Astrocyte of the spinal cord (primary cell): ENCODE data around the gene SHROOM2.

Experiments
- DNase-seq: peaks from one replicate; pipeline ENCODE4 v3.0.0; 2011; ENCODE audit warnings: low read depth, low spot score
- H3K4me3 ChIP-seq: 2 replicates; pipeline ENCODE4 v1.5.1; 2011; ENCODE audit warnings: low read depth, mild to moderate bottlenecking, low read length, moderate library complexity
- in situ Hi-C: cut with HindIII; loops from 2 replicates; pipeline ENCODE4 v1.10.0; 2017; ENCODE audit warnings: low sequenced_read_pairs
- TF ChIP-seq, protein P1 (sequence below): IDR thresholded peaks from 2 replicates; pipeline ENCODE4 v1.5.1; 2012; ENCODE audit warnings: low read depth, mild to moderate bottlenecking, low read length, inconsistent platforms

The SHROOM2 gene

DNA sequence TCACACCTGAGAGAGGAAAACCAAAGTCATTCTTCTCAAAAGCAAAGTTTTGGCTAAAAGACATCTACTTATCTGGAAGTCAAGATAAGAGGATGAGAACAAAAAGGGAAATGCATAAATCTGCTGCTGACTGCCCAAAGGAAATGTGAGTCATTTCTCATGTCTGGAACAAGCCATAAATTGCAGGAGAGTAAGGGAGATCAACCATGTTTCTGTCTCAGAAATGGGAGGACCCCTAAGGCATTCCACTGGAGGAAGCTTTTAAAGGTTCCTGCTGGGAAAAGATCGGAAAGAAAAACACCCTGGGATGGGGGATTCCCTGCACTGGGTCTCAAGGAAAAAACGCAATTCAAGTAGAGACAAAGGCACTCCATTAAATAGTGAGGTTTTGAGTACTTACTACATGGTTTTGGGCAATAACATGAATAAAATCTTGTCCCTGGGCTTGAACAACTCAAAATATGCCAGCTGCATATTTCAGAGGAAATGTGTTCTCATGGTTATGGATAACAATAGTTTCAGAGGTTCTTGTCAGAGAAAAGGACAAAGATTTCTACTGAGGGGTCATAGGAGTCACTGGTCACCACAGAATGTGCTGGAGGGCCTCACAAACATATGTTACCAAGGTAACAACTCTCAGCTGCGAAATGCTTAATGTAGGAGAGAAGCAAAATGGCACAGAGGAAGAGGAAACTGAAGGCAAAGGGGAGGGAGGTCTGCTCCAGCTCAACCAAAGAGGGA lies 39.9 kb upstream of the SHROOM2 start:
- in situ Hi-C loops: no loop called here
- TF ChIP-seq, protein P1, sequence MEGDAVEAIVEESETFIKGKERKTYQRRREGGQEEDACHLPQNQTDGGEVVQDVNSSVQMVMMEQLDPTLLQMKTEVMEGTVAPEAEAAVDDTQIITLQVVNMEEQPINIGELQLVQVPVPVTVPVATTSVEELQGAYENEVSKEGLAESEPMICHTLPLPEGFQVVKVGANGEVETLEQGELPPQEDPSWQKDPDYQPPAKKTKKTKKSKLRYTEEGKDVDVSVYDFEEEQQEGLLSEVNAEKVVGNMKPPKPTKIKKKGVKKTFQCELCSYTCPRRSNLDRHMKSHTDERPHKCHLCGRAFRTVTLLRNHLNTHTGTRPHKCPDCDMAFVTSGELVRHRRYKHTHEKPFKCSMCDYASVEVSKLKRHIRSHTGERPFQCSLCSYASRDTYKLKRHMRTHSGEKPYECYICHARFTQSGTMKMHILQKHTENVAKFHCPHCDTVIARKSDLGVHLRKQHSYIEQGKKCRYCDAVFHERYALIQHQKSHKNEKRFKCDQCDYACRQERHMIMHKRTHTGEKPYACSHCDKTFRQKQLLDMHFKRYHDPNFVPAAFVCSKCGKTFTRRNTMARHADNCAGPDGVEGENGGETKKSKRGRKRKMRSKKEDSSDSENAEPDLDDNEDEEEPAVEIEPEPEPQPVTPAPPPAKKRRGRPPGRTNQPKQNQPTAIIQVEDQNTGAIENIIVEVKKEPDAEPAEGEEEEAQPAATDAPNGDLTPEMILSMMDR: no peak
- no peak overlapping the region for H3K4me3 ChIP-seq
- DNase-seq: peak; percentile 63

DNA sequence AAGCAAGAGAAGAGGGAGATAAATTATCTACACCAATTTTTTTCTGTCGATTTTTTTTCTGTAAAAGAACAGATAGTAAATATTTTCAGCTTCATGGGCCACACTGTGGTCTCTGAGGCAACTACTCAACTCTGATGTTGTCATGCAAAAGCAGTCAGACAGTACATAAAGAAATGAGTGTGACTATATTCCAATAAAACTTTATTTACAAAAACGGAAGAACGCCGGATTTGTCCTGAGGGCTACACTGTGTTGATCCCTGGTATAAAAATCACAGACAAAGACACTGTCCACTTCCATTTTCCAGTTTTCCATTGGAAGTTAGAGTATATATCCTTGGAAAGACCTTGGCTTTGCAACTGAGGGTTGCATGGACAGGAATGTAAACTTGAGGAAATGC lies 38.6 kb upstream of the SHROOM2 start:
- in situ Hi-C loops: no loop called here
- H3K4me3 ChIP-seq: no peak overlapping the region
- TF ChIP-seq, protein P1: no peak
- no peak for DNase-seq

DNA sequence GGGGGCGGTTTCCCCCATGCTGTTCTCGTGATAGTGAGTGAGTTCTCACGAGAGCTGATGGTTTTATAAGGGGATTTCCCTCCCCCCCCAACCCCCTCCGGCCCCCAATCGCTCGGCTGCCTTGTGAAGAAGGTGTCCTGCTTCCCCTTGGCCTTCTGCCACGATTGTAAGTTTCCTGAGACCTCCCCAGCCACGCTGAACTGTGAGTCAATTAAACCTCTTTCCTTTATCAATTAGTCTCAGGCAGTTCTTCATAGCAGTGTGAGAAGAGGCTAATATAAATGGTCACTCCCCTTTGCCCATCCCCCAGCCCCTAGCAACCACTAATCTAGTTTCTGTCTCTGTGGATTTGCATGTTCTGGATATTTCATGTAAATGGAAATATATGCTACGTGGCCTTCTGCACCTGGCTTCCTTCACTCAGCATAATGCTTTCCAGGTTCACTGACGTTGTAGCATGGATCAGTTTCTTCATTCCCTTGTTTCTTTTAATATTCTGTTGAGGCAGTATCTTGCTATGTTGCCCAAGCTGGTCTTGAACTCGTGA lies 37.0 kb upstream of the SHROOM2 start:
- in situ Hi-C loops: no loop called here
- TF ChIP-seq, protein P1: no peak
- no peak overlapping the region for H3K4me3 ChIP-seq
- DNase-seq: no peak

DNA sequence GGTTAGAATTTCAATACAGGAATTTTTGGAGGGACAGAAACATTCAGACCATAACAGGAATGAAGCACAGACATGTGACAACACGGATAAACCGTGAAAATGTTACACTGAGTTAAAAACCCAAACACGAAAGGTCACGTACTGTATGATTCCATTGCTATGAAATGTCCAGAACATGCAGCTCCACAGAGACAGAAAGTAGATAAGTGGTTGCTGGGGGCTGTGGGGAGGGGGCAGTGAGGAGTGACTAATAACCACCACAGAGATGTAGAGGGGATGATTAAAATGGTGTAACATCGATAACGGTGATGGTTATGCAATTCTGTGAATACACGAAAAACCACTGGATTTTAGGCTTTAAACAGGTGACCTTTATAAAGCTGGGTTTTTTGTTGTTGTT lies 28.9 kb upstream of the SHROOM2 start:
- DNase-seq: no peak
- no peak overlapping the region for H3K4me3 ChIP-seq
- in situ Hi-C loops: no loop called here
- TF ChIP-seq, protein P1: no peak

DNA sequence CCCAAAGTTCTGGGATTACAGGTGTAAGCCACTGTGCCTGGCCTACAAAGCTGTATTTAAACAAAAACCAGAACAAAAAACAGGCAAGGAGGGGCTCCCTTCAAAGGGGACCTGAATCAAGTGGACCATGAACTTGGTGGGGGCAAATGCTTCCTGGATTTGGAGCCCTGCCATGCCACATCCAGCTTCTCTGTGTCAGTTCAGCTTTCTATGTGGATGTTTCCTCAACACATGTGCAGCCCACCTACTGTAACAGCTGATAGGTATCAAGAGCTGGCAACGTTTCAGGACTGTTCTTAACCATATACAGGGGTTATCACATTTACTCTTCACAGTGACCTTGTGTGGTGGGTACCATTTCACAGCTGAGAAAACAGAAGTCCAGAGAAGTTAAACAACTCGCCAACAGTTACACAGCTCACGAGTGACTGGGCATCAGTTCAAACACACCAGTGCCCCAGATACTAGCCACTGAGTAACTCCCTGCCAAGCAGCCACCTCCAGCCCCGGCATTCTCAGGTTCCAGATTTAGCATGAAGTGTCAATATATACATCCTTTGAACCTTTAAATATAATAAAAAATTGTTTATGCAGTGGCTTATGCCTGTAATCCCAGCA lies 28.1 kb upstream of the SHROOM2 start:
- no peak for DNase-seq
- TF ChIP-seq, protein P1: no peak
- H3K4me3 ChIP-seq: no peak overlapping the region
- in situ Hi-C loops: no loop called here

DNA sequence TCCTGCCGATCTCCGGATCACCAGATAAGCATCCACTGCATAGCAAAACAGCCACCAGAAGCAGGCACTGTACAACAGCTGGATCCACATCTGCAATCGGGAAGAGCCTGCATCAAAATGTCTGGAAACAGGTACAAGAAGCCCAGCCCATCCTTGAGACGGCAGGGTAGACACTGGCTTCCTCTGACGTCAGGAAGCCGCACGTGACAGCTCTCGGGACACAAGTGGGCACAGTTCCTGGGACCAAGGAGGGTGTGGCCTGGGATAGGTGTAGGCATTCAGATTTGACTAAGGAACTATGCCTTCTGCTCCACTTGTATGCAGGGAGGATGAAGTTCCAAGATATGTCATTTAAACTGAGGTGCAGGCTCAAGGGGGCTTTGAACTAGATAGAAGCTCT lies 26.9 kb upstream of the SHROOM2 start:
- in situ Hi-C loops: no loop called here
- TF ChIP-seq, protein P1: no peak
- no peak for DNase-seq
- no peak overlapping the region for H3K4me3 ChIP-seq
